C1 segment of cervical spinal cord (tissue), 14 donors: ENCODE measurements around the gene RAB44.
"Not testable (repeated sequence)": the region's sequence is repeated elsewhere in the genome, so short reads cannot be mapped to it uniquely, and the experiment has no call there.

Experiments
- DNase-seq, 14 donors: peaks; one replicate each; lab custom pipeline; 2025; lab: John Stamatoyannopoulos, UW

The RAB44 gene

DNA sequence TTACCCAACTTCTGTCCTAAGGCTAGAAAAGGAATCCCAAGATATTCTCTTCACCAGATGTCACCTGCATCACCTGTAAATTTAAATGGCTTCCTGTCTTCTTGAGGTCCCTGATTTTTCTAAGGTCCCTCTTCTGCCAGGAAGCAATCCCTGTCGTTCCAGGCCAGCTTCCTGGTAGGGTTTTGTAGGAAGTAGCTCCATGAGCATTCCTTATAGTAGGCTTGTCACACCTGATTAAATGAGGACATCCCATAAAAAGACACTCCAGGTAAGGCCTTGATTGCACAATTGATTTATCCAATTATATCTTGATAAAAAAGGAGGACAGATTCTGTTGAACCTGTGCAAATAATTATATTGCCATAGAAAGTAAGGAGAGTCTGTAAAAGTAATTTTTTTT, 8.7 kb downstream of the RAB44 start:
- no peak for DNase-seq

DNA sequence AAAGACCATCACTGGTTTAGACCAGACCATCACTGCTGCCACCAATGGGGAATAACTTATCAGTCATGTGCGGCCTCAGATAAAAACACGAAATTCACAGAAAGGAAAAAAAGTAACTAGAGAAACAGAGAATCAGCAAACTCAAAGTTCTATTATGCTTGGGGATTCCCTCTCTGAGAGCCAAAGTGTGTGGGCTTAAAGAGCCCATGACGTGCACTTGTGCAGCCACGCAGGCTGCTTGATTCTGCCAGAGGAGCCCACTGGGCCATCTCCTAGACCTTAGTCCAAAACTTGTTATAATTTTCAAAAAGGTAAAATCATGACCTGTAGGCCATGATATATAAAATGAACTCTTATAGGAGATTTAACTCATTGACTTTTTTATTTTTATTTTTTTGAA, 15.2 kb downstream of the RAB44 start:
- no peak for DNase-seq

DNA sequence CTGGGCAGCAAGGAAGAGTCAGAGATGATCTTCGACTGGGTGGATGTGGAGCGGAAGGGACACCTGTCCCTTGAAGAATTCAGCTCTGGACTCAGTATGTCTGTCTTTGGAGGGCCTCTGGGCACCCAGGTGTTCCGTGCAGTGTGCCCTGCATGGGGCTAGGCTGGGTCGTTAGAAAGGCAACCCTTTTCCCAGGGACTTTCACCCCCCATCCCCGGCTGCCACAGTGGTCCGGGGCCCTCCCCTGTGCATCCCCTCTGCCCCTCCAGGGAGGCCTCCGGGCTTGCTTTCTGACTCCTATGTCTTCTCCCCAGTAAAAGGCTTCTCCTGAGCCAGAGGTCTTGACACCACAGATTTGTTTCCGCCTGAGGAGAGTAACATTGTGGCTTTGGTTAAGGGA, 16.2 kb downstream of the RAB44 start:
- DNase-seq, result no peak

DNA sequence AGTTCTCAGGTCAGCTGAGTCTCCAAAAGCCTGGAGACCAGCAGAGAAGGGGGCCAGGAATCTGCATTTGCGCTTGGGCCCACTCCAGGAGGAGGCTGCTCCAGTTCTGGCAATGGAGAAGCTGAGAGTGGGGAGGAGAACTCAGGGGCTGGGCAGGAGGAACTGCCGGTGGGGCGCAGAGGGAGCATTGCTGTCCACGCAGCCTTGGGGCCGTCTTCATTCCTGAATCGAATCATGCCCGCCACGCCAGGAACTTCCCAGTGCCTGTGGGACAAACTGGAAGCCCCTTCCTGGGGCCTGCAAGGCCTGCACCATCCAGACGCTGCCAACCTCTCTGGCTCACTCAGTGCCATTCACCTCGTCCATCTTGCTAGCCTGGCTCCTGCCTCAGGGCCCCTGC, 16.9 kb downstream of the RAB44 start:
- DNase-seq, result no peak

DNA sequence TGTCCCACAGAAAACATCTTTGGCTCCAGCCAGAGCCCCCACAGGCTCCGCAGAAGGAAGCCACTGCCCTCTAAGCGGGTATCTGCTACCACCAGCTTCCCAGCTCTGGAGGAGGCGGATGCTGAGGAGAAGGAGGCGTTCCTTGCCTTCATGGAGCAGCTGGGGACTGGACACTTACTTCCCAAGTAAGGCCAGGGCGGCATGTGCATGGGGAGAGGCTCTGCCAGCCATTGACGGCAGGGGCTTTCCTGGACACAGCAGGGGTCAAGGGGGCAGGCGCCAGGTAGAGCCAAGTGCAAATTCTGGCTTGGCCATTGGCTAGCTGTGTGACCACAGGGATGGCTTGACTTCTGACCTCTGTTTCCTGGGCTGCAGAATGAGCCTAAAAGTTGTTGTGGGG, 17.8 kb downstream of the RAB44 start:
- DNase-seq, result no peak

DNA sequence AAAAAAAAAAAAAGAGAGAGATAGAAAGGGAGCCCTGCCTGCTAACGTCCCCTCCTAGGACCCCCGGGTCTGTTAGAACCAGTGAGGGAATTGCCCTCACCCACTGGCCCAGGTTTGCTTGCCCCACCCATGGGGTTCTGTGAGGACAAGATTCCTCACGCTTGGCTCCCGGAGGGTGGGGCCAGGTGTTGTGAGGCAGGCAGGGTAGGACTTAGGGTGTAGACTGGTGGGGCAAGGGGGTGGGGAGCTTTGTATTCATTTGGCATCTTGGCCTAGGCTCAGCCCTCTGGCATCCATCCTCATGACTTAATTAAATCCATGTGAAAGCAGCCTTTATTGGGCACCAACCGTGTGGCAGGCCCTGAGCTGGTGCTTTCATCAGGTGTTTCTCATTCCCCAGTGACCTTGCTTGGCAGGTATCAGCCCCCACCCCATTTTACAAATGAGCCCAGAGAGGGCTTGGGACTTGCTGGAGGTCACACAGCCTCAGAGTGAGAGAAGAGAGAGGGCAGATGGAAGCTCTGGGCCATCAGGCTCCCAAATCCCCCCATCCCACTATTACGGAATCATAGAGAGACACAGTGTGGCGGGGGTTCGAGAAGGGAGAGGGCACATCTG, 19.0 kb downstream of the RAB44 start:
- DNase-seq, result no peak

DNA sequence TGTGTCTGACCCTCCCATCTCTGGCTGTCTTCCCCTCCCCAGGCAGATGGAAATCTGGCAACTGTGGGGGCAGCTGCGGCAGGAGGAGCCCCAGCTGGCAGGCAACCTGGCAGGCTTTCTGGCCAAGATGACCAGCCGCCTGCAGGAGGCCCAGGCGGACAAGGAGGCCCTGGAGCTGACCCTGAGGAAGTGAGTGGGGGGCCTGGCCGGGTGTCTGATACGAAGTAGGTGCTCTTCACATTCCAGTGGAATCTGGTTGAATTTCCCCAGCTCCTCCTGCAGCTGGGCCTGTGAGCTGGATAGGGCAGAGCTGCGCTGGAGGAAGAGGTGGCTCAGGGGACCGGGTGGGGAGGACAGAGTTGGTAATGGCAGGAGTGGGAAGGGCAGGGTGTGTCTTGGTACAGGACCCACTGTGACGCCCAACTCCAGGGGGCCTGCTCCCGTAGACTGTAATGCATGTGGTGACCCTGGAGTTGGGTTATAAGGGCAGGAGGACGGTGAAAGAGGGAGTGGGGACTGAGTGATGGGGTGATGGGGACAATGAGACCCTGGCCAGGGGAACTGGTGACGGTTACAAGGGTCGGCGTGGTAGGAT, 19.7 kb downstream of the RAB44 start:
- DNase-seq, result no peak

DNA sequence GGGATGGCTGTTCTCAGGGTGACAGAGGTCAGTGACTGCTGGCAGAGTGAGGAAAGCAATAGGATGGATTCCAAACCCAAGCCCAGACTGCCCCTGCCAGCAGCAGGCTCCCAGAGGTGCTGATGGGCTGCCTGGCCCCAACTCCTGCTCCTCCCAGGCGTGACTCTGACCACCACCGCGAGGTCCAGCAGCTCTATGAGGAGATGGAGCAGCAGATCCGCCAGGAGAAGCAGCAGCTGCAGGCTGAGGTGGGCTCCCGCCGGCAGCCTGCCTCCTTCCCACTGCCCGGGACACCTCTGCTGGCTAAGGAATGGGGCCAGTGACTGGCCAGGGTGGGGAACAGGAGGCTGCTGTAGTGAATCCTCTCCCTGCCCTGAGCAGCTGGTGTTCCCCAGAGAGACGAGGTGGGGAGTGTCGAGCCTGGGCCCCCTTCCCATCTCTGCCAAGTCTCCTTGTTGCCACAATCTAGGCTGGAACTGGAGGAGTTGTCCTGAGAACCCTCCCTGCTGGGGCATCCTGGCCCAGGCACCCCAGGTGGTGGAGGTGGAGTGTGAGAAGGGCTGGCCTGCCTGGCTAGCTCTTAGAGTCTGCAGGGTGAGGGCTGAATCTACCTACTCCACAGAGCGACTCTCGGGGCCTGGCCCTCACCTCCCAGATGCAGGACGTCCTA, 20.4 kb downstream of the RAB44 start:
- no peak for DNase-seq

DNA sequence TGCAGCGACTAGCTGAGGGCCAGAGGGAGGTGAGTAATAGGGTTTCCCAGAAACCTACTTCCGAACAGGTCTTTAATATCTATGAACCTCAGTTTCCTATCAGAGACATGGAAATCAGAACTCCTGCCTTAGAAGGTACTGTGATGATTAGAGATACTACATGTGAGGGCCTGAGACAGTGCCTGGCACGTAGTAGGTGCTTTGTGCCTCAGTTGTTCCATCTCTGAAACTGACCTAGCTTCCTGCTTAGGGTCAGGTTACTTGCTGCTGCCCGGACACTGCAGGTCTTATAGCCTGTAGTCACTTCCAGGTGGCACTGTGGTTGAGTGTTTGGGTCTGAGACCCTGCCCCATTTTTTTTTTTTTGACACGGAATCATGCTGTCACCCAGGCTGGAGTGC, 20.9 kb downstream of the RAB44 start:
- DNase-seq, result no peak

DNA sequence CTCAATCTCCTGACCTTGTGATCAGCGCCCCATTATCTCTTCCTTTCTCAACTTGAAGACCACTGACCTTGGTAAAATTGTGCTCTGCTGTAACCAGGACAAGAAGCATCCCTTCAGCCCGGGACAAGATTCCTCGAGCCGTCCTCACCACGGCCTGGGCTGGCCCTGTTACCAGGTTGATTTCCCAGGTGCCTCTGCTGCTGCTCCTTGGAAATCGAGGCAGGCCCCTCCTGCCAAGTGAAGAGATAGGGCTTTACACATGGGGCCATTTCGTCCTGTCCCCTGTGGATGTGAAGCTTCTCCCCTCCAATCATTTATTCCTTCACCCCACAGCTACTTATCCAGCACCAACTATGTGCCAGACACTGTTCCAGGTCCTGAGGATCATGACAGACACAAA, 21.5 kb downstream of the RAB44 start:
- no peak for DNase-seq

DNA sequence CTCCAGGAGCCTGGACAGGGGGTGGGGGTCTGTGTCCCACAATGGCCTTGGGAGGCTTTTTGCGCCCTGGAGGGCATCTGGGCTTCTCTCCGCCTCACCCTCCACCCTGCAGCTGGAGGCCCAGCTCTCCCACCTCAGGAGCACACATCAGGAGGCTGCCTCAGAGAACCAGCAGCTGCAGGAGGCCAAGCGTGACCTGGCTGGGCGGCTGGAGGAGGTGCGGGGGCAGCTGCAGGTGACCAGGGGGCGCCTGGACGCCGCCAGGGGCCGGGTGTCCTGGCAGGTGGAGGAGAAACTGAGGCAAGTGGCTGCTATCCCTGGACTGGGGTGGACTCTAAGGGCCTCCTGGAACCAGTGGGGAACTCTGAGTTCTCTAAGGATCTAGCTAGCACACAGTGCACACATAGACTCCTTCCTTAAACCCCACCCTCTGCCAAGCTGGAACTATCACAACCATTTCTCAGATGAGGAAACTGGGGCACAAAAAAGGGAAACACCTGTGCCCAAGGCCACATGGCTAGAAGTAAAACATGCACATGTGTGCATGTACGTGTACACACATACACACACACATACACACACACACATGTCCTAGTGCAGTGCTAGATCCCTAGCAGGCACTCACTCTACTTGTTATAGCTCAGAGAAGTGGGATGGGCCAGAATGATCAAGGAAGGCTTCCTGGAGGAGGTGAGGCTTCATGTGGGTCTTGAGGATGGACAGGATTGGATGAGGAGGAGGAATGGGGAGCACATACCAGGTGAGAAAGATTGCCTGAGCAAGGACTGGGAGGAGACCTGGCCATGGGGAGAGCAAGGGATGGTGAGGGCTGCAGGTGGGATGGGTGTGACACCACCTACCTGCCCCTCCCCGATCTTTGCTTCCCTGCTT, 22.9 kb downstream of the RAB44 start:
- no peak for DNase-seq

DNA sequence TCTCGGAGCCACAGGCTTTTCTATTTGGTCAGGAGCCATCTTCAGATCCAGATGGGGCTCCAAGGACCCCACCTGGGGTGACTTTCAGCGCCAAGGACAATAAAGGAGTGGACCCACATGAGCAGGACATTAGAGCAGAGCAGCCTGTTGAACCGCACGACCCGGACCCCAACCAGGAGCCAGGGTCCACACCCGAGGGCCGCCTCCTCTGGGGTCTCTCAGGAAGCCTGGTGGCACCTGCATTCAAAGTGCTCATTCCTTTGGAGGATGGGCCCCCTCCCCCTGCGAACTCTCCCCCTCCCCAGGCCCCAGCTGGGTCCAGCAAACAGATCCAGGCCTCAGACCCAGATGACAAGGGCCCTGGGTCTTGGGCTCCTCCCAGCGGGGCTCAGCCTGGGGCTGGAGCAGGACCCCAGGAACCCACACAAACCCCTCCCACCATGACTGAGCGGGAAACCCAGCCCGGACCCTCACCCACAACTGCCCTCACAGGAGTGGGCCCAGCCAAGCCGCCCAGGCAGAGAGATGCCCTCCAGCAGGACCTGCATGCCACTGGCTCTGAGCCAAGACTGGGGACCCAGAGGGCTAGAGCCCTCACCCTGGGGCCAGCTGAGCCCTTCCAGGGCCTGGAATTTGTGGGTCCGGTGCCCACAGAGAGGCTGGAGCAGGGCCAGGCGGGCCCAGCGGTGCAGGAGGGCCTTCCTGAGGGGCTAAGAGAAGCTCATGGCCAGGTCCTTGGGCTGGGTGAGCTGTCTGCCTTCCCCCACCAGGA, 23.9 kb downstream of the RAB44 start:
- no peak for DNase-seq

DNA sequence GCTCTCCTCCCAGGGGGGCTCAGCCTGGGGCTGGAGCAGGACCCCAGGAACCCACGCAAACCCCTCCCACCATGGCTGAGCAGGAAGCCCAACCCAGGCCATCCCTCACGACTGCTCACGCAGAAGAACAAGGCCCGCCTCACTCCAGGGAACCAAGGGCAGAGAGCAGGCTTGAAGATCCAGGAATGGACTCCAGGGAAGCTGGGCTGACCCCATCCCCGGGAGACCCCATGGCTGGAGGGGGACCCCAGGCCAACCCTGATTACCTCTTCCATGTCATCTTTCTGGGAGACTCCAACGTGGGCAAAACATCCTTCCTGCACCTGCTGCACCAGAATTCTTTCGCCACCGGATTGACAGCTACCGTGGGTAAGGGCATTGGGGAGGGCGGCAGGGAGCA, 24.7 kb downstream of the RAB44 start:
- no peak for DNase-seq

DNA sequence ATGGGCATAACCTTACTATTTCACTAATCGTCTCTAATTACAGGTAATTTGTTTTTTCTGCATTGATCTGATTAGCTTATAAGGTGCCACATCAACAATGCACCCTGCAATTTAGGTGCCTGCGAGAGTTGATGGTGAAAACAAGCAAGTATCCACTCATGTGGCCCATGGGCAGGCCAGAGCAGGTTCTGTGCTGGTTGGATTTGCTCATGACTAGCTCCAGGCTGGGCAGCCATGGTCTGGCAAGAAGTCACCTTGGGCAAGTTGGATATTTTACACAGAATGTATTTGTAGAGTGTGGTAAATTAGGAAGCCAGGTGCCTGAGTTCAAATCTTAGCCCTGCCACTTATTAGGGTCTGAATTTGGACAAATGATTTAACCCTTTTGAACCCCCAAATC, 25.3 kb downstream of the RAB44 start:
- DNase-seq, result no peak

DNA sequence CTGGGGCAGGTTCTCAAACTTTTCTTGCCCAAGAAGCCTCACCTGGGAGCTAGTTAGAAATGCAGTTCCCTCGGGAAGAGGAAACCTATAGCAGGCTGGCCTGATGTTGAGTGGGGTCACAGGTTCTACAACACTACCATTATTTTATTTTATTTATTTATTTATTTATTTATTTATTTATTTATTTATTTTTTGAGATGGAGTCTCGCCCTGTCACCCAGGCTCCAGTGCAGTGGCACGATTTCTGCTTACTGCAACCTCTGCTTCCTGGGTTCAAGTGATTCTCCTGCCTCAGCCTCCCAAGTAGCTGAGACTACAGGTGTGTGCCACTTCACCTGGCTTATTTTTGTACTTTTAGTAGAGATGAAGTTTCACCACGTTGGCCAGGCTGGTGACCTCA, 26.4 kb downstream of the RAB44 start:
- DNase-seq, result not testable (repeated sequence)

DNA sequence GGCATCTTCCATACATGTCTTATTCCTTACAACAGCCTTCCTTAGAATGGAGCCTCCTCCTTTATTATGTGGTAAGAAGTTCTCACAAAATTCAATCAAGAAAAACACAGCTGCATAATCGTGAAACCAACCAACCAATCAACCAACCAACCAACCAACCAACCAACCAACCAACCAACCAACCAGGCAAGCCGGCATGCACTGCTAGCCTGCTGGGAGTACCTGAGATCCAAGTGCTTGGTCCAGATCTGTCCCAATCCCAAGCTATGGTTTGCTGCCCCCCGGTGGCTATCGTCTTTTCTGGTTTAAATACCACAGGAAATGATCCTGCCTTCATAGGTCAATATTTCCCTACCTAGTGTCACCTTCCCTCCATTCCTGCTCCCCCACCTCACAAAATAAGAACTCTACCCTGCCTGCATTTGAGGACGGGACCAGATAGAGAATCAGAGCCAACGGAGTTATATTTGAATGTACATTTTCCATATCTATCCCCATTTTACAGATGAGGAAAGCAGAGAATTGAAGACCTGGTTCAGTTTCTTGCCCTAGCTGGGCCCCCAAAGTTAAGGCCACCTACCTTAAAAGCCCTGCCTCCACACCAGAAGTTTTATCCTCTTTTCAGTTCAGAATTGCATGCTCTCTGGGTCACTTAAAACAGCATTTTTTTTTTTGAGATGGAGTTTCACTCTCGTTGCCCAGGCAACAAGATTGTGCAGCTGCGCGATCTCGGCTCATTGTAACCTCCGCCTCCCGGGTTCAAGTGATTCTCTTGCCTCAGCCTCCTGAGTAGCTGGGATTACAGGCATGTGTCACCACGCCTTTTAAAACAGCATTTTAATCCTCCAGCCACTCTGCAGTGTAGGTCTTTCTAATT, 27.1 kb downstream of the RAB44 start:
- no peak for DNase-seq

DNA sequence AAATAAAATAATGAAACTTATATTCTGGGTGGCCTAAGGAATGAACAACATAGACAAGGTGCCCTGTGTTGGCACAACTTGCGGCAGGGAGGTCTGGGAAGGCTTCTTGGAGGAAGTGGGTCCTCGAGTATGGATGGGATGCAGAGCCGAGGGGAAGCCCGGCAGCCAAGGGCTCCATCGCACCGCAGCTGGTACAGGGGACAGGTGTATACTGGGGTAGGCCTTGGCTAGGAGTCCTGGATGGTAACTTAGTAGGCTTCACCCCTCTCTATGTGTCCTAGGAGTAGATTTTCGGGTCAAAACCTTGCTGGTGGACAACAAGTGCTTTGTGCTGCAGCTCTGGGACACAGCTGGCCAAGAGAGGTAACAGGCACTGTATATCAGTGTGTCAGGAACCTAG, 28.0 kb downstream of the RAB44 start:
- DNase-seq, result no peak

DNA sequence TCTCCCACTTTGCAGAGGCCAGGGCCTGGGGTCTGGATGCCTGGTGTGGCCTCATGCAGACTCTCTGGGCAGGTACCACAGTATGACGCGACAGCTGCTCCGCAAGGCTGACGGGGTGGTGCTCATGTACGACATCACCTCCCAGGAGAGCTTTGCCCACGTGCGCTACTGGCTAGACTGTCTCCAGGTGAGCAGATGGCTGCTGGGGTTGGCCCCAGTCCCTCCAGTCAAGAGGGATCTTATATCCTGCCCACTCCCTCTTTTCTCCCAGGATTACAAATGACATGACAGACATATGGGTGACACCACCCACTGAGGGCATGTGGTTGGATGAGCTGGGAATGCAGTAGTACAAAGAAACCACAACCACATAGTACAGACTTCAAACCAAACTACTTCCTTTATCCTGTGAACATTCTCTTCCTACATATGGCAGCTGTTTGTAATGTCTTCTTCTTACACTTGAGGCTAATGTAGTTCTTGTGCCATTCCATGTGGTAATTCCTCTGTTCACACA, 29.9 kb downstream of the RAB44 start:
- no peak for DNase-seq

DNA sequence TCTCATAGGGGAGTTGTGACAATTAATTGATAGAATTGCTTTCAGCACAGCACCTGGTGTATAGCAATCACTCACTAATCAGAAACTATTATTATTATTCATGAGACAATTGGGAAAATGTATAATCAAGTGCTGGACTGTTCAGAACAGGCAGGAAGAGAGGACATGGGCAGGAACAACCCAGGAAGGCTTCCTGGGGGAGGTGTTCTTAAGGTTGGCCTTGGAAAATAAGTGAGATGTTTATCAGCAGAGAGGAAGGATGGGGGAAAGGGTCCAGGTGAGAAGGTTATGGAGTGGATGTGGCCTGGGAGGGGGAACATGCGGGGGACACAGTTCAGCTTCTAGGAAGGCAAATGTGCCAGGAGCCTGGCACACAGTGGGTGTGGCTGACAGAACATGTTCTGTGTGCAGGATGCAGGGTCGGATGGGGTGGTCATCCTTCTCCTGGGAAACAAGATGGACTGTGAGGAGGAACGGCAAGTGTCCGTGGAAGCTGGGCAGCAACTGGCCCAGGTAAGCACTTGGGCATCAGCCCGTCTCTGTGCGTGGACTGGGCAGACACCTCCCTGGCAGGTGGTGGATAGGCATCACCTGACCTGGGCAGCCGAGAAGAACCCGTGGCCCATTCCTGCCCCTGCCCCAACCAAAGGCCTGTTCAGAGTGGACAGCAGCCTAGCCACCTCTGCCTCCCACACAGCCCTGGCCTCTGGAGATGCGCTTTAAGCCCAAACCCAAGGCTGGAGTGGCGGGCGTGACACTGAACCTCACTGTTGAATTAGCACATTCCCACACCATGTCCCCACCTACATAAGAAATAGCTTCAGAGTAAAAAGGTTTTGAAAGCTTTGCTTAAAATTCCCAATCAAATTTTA, 30.9 kb downstream of the RAB44 start:
- DNase-seq, result no peak

DNA sequence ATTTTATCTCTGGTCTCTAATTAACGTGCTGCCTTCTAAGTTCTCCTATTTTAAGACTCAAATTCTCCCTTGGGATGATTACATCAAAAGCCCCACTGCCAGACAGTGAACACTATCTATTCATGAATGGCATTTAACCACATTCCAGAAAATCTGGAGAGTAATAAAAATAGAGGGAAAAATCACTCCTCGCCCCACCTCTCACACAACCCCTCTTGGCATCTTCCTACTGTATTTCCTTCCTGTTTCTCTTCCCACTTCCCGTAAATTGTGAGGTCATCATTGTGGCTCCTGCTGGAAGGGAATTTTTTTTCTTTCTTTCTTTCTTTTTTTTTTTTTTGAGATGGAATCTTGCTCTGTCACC, 31.5 kb downstream of the RAB44 start:
- DNase-seq, result no peak
